Gastrocnemius medialis (tissue), 4 donors: ENCODE results near the gene SEMA3A.

Source experiments
- CTCF ChIP-seq, 5 experiments: fragments of 450-650 bp in 3 of 5; fragments of 200-600 bp in 2 of 5; sonication (generic) in 2 of 5; IDR thresholded peaks in 4 of 5; conservative IDR thresholded peaks in 1 of 5; 1 replicate in 4 of 5; 2 replicates in 1 of 5; pipeline ENCODE4 v1.5.1; 2016 to 2019; ENCODE audit warnings: antibody characterized with exemption in 5 of 5, mild to moderate bottlenecking in 3 of 5, moderate library complexity in 3 of 5
- POLR2A ChIP-seq, 2 donors: fragments of 450-650 bp; IDR thresholded peaks; one replicate each; pipeline ENCODE4 v1.6.1; 2017; ENCODE audit warnings: antibody characterized with exemption in 2 of 2, mild to moderate bottlenecking in 2 of 2, moderate library complexity in 2 of 2

- no peak for TF ChIP-seq CTCF (IDR thresholded peaks at IDR 0.05 in 4 of 5, conservative IDR thresholded peaks at IDR 0.05 in 1 of 5)
- TF ChIP-seq POLR2A (IDR thresholded peaks at IDR 0.05): no peak
Observed at GRCh38 chr7:84209006-84209405, 14.4 kb upstream of the SEMA3A start.
